Neural crest cell (in vitro differentiated cells): ENCODE measurements around the gene TRPM3. TPM values are rescaled to one million over a fixed set of nuclear protein-coding genes. Genes with fewer than 3 reads are reported as not detected.

ENCODE experiments used
- DNase-seq: peaks from one replicate; pipeline ENCODE4 v3.0.0; 2021; ENCODE audit warnings: low read depth, mixed read lengths, low spot score
- H3K27ac Mint-ChIP-seq: one replicate; pipeline ENCODE4 v1.8.0; 2021; ENCODE audit warnings: mild to moderate bottlenecking, mixed read lengths; ENCODE audit not compliant: unreplicated experiment
- H3K27me3 Mint-ChIP-seq: 2 replicates; pipeline ENCODE4 v1.8.0; 2021; ENCODE audit warnings: low read depth, mild to moderate bottlenecking, mixed read lengths
- H3K36me3 Mint-ChIP-seq: 2 replicates; pipeline ENCODE4 v1.8.0; 2021; ENCODE audit warnings: low read depth, mild to moderate bottlenecking, mixed read lengths
- H3K4me1 Mint-ChIP-seq: 2 replicates; pipeline ENCODE4 v1.8.0; 2021; ENCODE audit warnings: mixed read lengths
- H3K4me3 Mint-ChIP-seq: one replicate; pipeline ENCODE4 v1.8.0; 2021; ENCODE audit warnings: mild to moderate bottlenecking, mixed read lengths
- H3K9me3 Mint-ChIP-seq: 2 replicates; pipeline ENCODE4 v1.8.0; 2021; ENCODE audit warnings: mixed read lengths
- CTCF ChIP-seq: fragments of 200-600 bp; sonication (generic); conservative IDR thresholded peaks from 2 replicates; pipeline ENCODE4 v1.5.0; 2021; ENCODE audit warnings: antibody characterized with exemption, mild to moderate bottlenecking
- total RNA-seq: library from RNA; stranded (reverse); gene quantifications from 2 replicates; pipeline ENCODE4 v1.2.1, GENCODE V29; 2021

TRPM3 gene
- total RNA-seq, 1 donor from 2014 or later, result 1.4 TPM

- no peaks in the 10 kb centered on the region for H3K36me3 Mint-ChIP-seq
- no peak for TF ChIP-seq CTCF
- peaks cover 9% of the 10 kb centered on the region for H3K4me1 Mint-ChIP-seq
- no peak for DNase-seq
- H3K27me3 Mint-ChIP-seq, result no peaks in the 10 kb centered on the region
- no peaks in the 10 kb centered on the region for H3K9me3 Mint-ChIP-seq
- no peak overlapping the region for H3K4me3 Mint-ChIP-seq
- no peak overlapping the region for H3K27ac Mint-ChIP-seq
Observed at GRCh38 chr9:70552561-70552960, 568.9 kb downstream of the TRPM3 start.

GRCh38 chr9:70551801-70552200 is 569.6 kb downstream of the TRPM3 start:
- Mint-ChIP-seq H3K36me3 (no peaks in the 10 kb centered on the region), H3K27ac (no peak overlapping the region)
- TF ChIP-seq CTCF, result no peak

GRCh38 chr9:70551396-70551795 is 570.0 kb downstream of the TRPM3 start:
- no peaks in the 10 kb centered on the region for H3K9me3 Mint-ChIP-seq
- no peaks in the 10 kb centered on the region for H3K27me3 Mint-ChIP-seq
- DNase-seq, result no peak
- no peak overlapping the region for H3K4me3 Mint-ChIP-seq
- H3K4me1 Mint-ChIP-seq, result peaks cover 9% of the 10 kb centered on the region
- TF ChIP-seq CTCF, result no peak
- peak overlapping the region; percentile 35 for H3K27ac Mint-ChIP-seq
- H3K36me3 Mint-ChIP-seq, result no peaks in the 10 kb centered on the region

More at GRCh38 chr9:70551801-70552200, 569.6 kb downstream of the TRPM3 start:
- Mint-ChIP-seq H3K27me3 (no peaks in the 10 kb centered on the region), H3K9me3 (no peaks in the 10 kb centered on the region), H3K4me1 (peaks cover 9% of the 10 kb centered on the region), H3K4me3 (no peak overlapping the region)
- DNase-seq, result no peak

- no peaks in the 10 kb centered on the region for H3K36me3 Mint-ChIP-seq
- no peak overlapping the region for H3K4me3 Mint-ChIP-seq
- H3K9me3 Mint-ChIP-seq, result no peaks in the 10 kb centered on the region
- TF ChIP-seq CTCF, result no peak
- H3K27ac Mint-ChIP-seq, result no peak overlapping the region
- no peaks in the 10 kb centered on the region for H3K27me3 Mint-ChIP-seq
- H3K4me1 Mint-ChIP-seq, result peaks cover 9% of the 10 kb centered on the region
- no peak for DNase-seq
Observed at GRCh38 chr9:70549926-70550325, 571.5 kb downstream of the TRPM3 start.

- H3K36me3 Mint-ChIP-seq, result no peaks in the 10 kb centered on the region
- H3K4me1 Mint-ChIP-seq, result no peaks in the 10 kb centered on the region
- no peak overlapping the region for H3K4me3 Mint-ChIP-seq
- H3K27me3 Mint-ChIP-seq, result no peaks in the 10 kb centered on the region
- no peak for DNase-seq
- no peak overlapping the region for H3K27ac Mint-ChIP-seq
- H3K9me3 Mint-ChIP-seq, result no peaks in the 10 kb centered on the region
- TF ChIP-seq CTCF, result no peak
Observed at GRCh38 chr9:70542311-70542931, 579.0 kb downstream of the TRPM3 start.
